ENCODE data around the gene GPR45. TPM values are rescaled to one million over a fixed set of nuclear protein-coding genes. Genes with fewer than 3 reads are reported as not detected.

Gene GPR45
- total and polyA plus RNA-seq, 9 donors: 0.13 TPM; not detected in 8

Other genes with a start within 250 kb of the GPR45 start
- 31.0 TPM for gene MRPS9, start 203.7 kb upstream of the GPR45 start, total RNA-seq
- 10 to 100 TPM; 22.8 to 31.8 (median 28.7) TPM for gene MRPS9, start 203.7 kb upstream of the GPR45 start, polyA plus RNA-seq (ENCODE audit: insufficient read depth in 1 of 8, insufficient read length in 8 of 8, low replicate concordance in 1 of 8)
- gene TGFBRAP1, start 88.0 kb downstream of the GPR45 start, total RNA-seq: 7.1 TPM
- 10 to 100 TPM in 1 of 8 donors, 1 to 10 TPM in 7; 7.1 to 10.5 (median 8.5) TPM for gene TGFBRAP1, start 88.0 kb downstream of the GPR45 start, polyA plus RNA-seq (ENCODE audit: insufficient read depth in 1 of 8, insufficient read length in 8 of 8, low replicate concordance in 1 of 8)
- gene C2orf49, start 95.8 kb downstream of the GPR45 start, total RNA-seq: 14.9 TPM
- gene C2orf49, start 95.8 kb downstream of the GPR45 start, polyA plus RNA-seq (ENCODE audit: insufficient read depth in 1 of 8, insufficient read length in 8 of 8, low replicate concordance in 1 of 8): 10 to 100 TPM; 11.9 to 19.0 (median 15.0) TPM
- gene FHL2, start 157.3 kb downstream of the GPR45 start, total RNA-seq: 27.5 TPM
- 10 to 100 TPM; 31.2 to 63.5 (median 42.9) TPM for gene FHL2, start 157.3 kb downstream of the GPR45 start, polyA plus RNA-seq (ENCODE audit: insufficient read depth in 1 of 8, insufficient read length in 8 of 8, low replicate concordance in 1 of 8)